ENCODE data around the gene UNC45B.

DNA sequence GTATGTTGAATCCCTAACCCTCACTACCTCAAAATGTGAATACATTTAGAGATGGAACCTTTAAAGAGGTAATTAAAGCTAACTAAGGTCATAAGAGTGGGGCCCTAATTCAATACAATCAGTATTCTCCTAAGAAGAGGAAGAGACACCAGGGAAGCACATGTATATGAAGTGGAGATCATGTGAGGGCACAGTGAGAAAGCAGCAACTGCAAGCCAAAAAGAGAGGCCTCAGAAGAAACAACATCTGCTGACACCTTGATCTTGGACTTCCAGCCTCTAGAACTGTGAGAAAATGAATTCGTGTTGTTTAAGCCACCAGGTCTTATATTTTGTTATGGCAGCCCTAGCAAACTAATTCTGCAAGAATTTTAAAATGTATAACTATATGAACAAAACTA is 82.0 kb downstream of the UNC45B start:
- TF ChIP-seq, protein P1, sequence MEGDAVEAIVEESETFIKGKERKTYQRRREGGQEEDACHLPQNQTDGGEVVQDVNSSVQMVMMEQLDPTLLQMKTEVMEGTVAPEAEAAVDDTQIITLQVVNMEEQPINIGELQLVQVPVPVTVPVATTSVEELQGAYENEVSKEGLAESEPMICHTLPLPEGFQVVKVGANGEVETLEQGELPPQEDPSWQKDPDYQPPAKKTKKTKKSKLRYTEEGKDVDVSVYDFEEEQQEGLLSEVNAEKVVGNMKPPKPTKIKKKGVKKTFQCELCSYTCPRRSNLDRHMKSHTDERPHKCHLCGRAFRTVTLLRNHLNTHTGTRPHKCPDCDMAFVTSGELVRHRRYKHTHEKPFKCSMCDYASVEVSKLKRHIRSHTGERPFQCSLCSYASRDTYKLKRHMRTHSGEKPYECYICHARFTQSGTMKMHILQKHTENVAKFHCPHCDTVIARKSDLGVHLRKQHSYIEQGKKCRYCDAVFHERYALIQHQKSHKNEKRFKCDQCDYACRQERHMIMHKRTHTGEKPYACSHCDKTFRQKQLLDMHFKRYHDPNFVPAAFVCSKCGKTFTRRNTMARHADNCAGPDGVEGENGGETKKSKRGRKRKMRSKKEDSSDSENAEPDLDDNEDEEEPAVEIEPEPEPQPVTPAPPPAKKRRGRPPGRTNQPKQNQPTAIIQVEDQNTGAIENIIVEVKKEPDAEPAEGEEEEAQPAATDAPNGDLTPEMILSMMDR (IDR thresholded peaks at IDR 0.05; ENCODE audit: low read length): no peak
- TF ChIP-seq EZH2 (IDR thresholded peaks at IDR 0.05; ENCODE audit: borderline replicate concordance, low read length): no peak

Data from OCI-LY1 (cell line).